GM18499 (cell line): Measurements from ENCODE around the gene TBC1D16.

Source experiments
- ATAC-seq: cut with Tn5 transposase; IDR thresholded peaks from one replicate; pipeline ENCODE4 v1.9.1; 2021; ENCODE audit warnings: moderate number of reproducible peaks; ENCODE audit not compliant: insufficient read depth, unreplicated experiment

TBC1D16 gene

GRCh38 chr17:79955691-79956440, 79.8 kb downstream of the TBC1D16 start:
- ATAC-seq: no peak

DNA sequence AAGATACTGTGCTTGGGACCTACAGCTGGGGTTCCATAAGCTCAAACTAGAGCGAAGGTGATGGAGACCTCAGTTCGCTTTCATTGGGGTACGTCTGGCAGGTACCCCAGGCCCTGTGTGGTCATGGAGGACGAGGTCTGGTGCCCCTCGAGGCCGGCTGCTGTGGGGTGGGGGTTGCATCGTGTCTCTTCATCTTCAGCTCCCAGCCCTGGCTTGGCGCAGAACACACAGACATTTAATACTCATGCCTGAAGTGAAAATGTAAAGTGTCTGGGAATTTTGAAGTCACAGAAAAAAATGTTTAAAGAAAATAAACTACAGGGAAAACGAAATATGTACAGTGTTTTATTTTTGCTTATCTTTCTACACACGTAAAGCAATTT, 80.5 kb downstream of the TBC1D16 start:
- no peak for ATAC-seq

- ATAC-seq: no peak
Observed at GRCh38 chr17:79954281-79955166, 81.1 kb downstream of the TBC1D16 start.

- no peak for ATAC-seq
Observed at GRCh38 chr17:79953335-79953734, 82.3 kb downstream of the TBC1D16 start.

GRCh38 chr17:79952901-79953300, 82.8 kb downstream of the TBC1D16 start:
- no peak for ATAC-seq

DNA sequence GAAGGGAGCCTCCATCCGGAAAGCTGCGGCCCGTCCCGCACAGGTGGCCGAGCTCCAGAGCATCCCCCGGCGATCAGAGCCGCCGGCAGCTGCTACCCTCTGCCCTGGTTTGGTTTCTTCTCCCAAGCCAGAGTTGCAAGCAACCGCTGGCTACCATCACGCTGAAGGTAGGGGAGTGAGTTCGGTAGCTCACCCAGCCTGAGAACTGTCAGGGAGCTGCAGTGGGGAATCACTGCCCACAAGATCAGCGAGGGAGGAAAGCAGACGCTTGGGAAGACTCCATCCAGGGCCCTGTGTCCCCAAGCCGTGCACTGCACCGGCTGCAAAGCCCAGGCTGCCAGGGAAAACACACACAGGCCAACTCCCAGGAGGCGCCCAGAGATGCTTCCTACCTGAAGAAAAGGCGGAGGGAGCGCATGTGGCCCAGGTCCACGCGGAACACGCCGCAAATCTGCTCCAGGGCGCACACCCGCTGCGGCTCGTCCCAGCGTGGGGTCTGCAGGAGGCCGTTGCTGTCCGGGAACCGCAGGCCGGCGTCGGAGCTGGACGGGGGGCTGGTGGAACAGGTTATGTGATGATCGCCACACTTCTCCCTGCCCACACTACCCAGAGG, 83.3 kb downstream of the TBC1D16 start:
- no peak for ATAC-seq

- no peak for ATAC-seq
Observed at GRCh38 chr17:79951361-79952264, 84.1 kb downstream of the TBC1D16 start.

GRCh38 chr17:79950751-79951150, 84.9 kb downstream of the TBC1D16 start:
- ATAC-seq: no peak

GRCh38 chr17:79950306-79950705, 85.4 kb downstream of the TBC1D16 start:
- no peak for ATAC-seq

DNA sequence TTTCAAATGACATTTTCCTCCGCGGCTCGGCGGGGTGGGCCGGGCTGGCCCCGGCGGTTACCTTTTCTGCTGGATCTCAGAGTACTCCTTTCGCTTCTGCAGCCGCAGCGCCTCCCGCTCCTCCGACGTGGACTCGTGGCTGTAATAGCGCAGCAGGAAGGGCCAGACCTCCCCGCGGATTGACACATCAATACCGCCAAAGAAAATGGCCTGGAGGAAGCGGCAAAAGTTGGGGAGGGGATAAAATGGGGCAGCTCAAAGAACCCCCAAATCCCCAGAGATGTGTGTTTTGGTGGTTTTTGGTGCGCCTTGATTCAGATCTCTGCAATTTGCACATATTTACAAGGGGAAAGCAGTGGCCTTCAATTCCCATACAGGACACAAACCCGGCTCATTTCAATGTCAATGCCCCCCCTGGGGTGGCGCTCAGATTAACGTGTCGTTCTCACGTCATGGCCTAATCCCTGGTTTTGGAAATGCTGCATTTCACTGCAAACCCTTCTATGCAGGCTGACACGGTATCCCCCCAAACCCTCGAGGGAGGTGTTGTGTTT, 85.9 kb downstream of the TBC1D16 start:
- no peak for ATAC-seq

- no peak for ATAC-seq
Observed at GRCh38 chr17:79948945-79949655, 86.6 kb downstream of the TBC1D16 start.

- ATAC-seq: no peak
Observed at GRCh38 chr17:79948406-79948944, 87.2 kb downstream of the TBC1D16 start.

GRCh38 chr17:79947351-79948031, 88.2 kb downstream of the TBC1D16 start:
- ATAC-seq: no peak

DNA sequence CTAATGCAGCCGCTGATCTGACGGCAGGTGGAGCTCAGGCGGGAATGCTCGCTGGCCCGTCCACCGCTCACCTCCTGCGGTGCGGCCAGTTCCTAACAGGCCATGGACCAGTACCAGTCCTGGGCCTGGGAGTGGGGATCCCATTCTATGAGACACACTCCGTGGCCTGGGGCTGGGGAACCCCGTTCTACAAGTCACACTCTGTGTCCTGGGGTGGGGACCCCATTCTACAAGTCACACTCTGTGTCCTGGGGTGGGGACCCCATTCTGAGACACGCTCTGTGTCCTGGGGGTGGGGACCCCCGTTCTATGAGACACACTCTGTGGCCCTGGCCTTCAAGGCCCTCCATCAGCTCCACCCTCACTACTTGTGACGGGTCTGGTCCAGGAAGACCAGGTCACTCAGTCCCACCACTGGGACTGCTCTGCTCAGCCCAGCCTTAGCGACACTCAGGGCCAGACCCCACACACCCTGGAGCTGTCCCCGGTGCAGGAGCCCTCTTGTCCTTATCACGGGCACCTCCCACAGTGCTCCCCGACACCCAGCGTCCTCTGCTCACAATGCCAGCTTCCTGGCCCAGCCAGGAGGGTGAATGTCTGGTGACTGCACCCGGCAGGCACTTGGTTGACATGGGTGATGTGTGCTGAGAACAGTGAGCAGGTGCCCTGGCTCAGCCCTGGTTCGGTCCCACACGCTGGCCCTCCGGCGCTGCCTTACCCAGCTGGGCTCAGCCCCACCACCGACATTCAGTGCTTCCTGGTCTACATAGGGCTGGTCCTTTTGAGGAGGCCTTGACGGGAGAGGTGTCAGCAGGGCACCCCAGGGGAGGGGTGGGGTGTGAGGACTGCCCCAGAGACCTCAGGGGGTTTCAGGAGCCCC, 89.1 kb downstream of the TBC1D16 start:
- ATAC-seq: no peak

GRCh38 chr17:79945591-79946255, 89.9 kb downstream of the TBC1D16 start:
- no peak for ATAC-seq

DNA sequence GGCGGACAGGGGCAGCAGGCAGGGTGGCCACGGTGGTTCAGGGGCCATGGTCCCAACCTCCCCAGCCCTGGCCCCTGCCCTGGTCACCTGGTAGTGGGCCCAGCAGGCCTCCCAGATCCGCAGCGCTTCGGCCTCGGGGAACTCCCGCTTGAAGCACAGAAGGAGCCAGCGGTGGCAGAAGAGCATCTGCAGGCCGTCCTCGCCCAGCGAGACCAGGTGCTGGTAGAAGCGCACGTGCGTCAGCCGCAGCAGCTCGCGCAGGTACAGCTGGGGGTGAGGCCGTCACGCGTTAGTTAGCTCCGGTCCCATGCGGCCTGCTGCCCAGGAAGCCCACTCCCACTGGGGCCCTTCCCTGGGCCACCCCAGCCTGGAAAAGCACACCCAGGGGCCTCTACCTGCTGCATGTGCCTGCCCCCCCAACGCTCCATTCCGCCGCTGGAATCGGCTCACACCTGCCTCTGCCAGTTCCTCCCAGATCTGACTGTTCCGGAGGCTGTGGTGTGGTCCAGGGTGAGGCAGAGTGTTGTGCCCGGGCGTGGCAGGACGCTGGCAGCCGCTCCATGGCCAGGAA, 90.8 kb downstream of the TBC1D16 start:
- no peak for ATAC-seq
